GM12878 (cell line): ENCODE results near the gene CD151. TPM values are rescaled to one million over a fixed set of nuclear protein-coding genes. Genes with fewer than 3 reads are reported as not detected.

Experiments used
- ATAC-seq: fragments of 200-7000 bp; cut with Tn5 transposase; 3 replicates; pipeline ENCODE4 v1.9.1; 2020; ENCODE audit warnings: mild to moderate bottlenecking, moderate library complexity
- BruUV-seq: library from RNA; stranded (reverse); fragments of 400-500 nt; replicated peaks from 2 replicates; lab custom pipeline; 2021; lab: Mats Ljungman, UMichigan
- CTCF ChIA-PET: fragments of 300-600 bp; sonication (Branson Sonifier 250); formaldehyde crosslinking; extraction: SDS; loops from one replicate; lab custom pipeline; 2021; ENCODE audit warnings: inconsistent platforms; lab: Yijun Ruan, JAX
- POLR2A ChIA-PET: fragments of 350-600 bp; formaldehyde crosslinking; extraction: SDS; loops from one replicate; lab custom pipeline; 2021; ENCODE audit warnings: inconsistent platforms; lab: Charles Lee
- RAD21 ChIA-PET: fragments of 300-600 bp; sonication (Branson Sonifier 250); formaldehyde crosslinking; loops from one replicate; lab custom pipeline; 2023; ENCODE audit warnings: antibody characterized with exemption; ENCODE audit not compliant: unreplicated experiment; lab: Charles Lee
- SMC1A ChIA-PET: fragments of 300-600 bp; sonication (Branson Sonifier 250); formaldehyde crosslinking; loops from one replicate; lab custom pipeline; 2023; ENCODE audit not compliant: unreplicated experiment, uncharacterized antibody; lab: Charles Lee
- DNase-seq: peaks from one replicate; pipeline ENCODE4 v3.0.0-alpha.2; 2011; ENCODE audit warnings: low read depth, low spot score
- FAIRE-seq: peaks from 3 replicates; lab custom pipeline; 2011; peaks lifted over from hg19 to GRCh38; lab: Jason Lieb, UNC
- H2AFZ ChIP-seq: 2 replicates; pipeline ENCODE4 v1.6.0; 2011; ENCODE audit warnings: low read depth, low read length, control low read depth; ENCODE audit not compliant: control insufficient read depth
- H3K27ac ChIP-seq: 2 replicates; pipeline ENCODE4 v1.5.1; 2011; ENCODE audit warnings: control low read depth; ENCODE audit not compliant: control insufficient read depth, insufficient read depth
- H3K27me3 ChIP-seq, 2 experiments: replicated peaks in 1 of 2; 2 replicates each; pipeline versions ENCODE4 v1.6.0 to v1.6.1; 2011; ENCODE audit warnings: low read length in 1 of 2; ENCODE audit not compliant: control insufficient read depth in 2 of 2, insufficient read depth in 2 of 2
- H3K36me3 ChIP-seq, 2 experiments: 2 replicates each; pipeline ENCODE4 v1.5.1; 2011; ENCODE audit warnings: low read length in 1 of 2; ENCODE audit not compliant: control insufficient read depth in 2 of 2, insufficient read depth in 2 of 2
- H3K4me1 ChIP-seq: 2 replicates; pipeline ENCODE4 v1.6.1; 2011; ENCODE audit warnings: mild to moderate bottlenecking, low read length, moderate library complexity, mixed read lengths; ENCODE audit not compliant: control insufficient read depth, insufficient read depth
- H3K4me2 ChIP-seq: 2 replicates; pipeline ENCODE4 v1.6.0; 2011; ENCODE audit warnings: control low read depth; ENCODE audit not compliant: control insufficient read depth, insufficient read depth
- H3K4me3 ChIP-seq: fragments of 200-600 bp; sonication (generic); 2 replicates; pipeline ENCODE4 v1.5.1; 2016
- H3K79me2 ChIP-seq: 2 replicates; pipeline ENCODE4 v1.6.0; 2011; ENCODE audit warnings: low read length; ENCODE audit not compliant: control insufficient read depth, insufficient read depth
- H3K9ac ChIP-seq: 2 replicates; pipeline ENCODE4 v1.8.0; 2011; ENCODE audit warnings: low read length, control low read depth, mixed read lengths; ENCODE audit not compliant: control insufficient read depth, insufficient read depth
- H3K9me3 ChIP-seq: replicated peaks from 3 replicates; pipeline ENCODE4 v1.5.1; 2011; ENCODE audit warnings: mild to moderate bottlenecking, low read length; ENCODE audit not compliant: control insufficient read depth, insufficient read depth
- H4K20me1 ChIP-seq: 2 replicates; pipeline ENCODE4 v1.6.0; 2011; ENCODE audit not compliant: control insufficient read depth, insufficient read depth
- CBFB ChIP-seq: IDR thresholded peaks from 2 replicates; pipeline ENCODE4 v1.6.1; 2016; ENCODE audit warnings: antibody characterized with exemption, low read depth
- CTCF ChIP-seq, 3 experiments: IDR thresholded peaks in 2 of 3; conservative IDR thresholded peaks in 1 of 3; 2 replicates each; pipeline ENCODE4 v1.5.1; 2011; ENCODE audit warnings: low read depth in 3 of 3, low read length in 3 of 3, mild to moderate bottlenecking in 3 of 3, control low read depth in 2 of 3, moderate library complexity in 2 of 3, inconsistent platforms in 1 of 3, mixed read lengths in 1 of 3; ENCODE audit not compliant: control insufficient read depth in 2 of 3, insufficient read depth in 1 of 3; ENCODE audit errors: extremely low read depth in 1 of 3
- E2F4 ChIP-seq: IDR thresholded peaks from 2 replicates; pipeline ENCODE4 v1.6.1; 2012; ENCODE audit warnings: low read depth, low read length, improper control_type of control experiment
- ESRRA ChIP-seq: IDR thresholded peaks from 2 replicates; pipeline ENCODE4 v1.6.1; 2012; ENCODE audit warnings: mild to moderate bottlenecking, low read length, improper control_type of control experiment
- NR2F1 ChIP-seq: fragments of 450-650 bp; conservative IDR thresholded peaks from 2 replicates; pipeline ENCODE4 v1.6.1; 2017; ENCODE audit warnings: mild to moderate bottlenecking
- SP1 ChIP-seq: IDR thresholded peaks from one replicate; pipeline ENCODE4 v1.6.1; 2011; ENCODE audit warnings: low read depth, low read length
- WRNIP1 ChIP-seq: IDR thresholded peaks from 2 replicates; pipeline ENCODE4 v1.6.1; 2011; ENCODE audit warnings: low read depth, low read length, improper control_type of control experiment, borderline replicate concordance
- WGBS: methylation state at CpG from one replicate; pipeline ENCODE4 v1.1.6; 2016; ENCODE audit warnings: low lambda C conversion rate; ENCODE audit not compliant: insufficient replicate concordance, insufficient coverage; ENCODE audit errors: missing lambda C conversion rate; 5-methylcytosine and 5-hydroxymethylcytosine counted together
- in situ Hi-C: fragments of 300-500 bp; cut with MboI; formaldehyde crosslinking; loops from 9 replicates; pipeline ENCODE4 v1.14.3; 2018; ENCODE audit warnings: mixed read lengths
- intact Hi-C: fragments of 100-400 bp; cut with micrococcal nuclease; formaldehyde crosslinking; loops from one replicate; pipeline ENCODE4 v1.14.2; 2022; ENCODE audit not compliant: unreplicated experiment
- polyA plus RNA-seq, 11 experiments: library from polyadenylated mRNA; depleted of rRNA in 4 of 11; unstranded in 6 of 11; stranded (reverse) in 5 of 11; fragments of >200 nt; fragmentation: Nextera tagmentation in 4 of 11; fragmentation: Illumina TruSeq in 1 of 11; extraction: Ambion mirVana in 4 of 11; extraction: Trizol in 1 of 11; gene quantifications; 1 replicate in 1 of 11; 2 replicates in 10 of 11; pipeline versions ENCODE4 v1.2.1 to v1.2.3, GENCODE V29; 2011 to 2016; ENCODE audit warnings: inconsistent platforms in 2 of 11, missing spikeins in 2 of 11, low read depth in 1 of 11
- total RNA-seq, 4 experiments: library from RNA; depleted of rRNA in 3 of 4; stranded (reverse); fragments of >200 nt in 3 of 4; fragmentation: Illumina TruSeq in 1 of 4; extraction: Trizol in 1 of 4; gene quantifications; 2 replicates each; pipeline versions ENCODE4 v1.2.1 to v1.2.3, GENCODE V29; 2013 to 2021
- TF ChIP-seq, protein P1 (sequence below): fragments of 450-650 bp; IDR thresholded peaks from 2 replicates; pipeline ENCODE4 v1.6.1; 2014; ENCODE audit warnings: mild to moderate bottlenecking
- TF ChIP-seq, protein P2 (sequence below): fragments of 450-650 bp; IDR thresholded peaks from 2 replicates; pipeline ENCODE4 v1.6.1; 2017; ENCODE audit warnings: mild to moderate bottlenecking, moderate library complexity
- TF ChIP-seq, protein P3 (sequence below): fragments of 450-650 bp; IDR thresholded peaks from 2 replicates; pipeline ENCODE4 v1.6.1; 2016; ENCODE audit warnings: mild to moderate bottlenecking

CD151 gene
- total and polyA plus RNA-seq, 10 of the 15 experiments (the other 5 are each of a cell fraction or from before 2014, with no cell fraction given): 0.52 to 41.7 (median 14.7) TPM

- under 1% methylated on average over 32 of the region's 36 CpGs for WGBS
- FAIRE-seq: no peak
- ChIA-PET POLR2A (interaction anchor here (0.8 to 3.3 kb wide), 8 partner anchors 10 to 362 kb away, joined by 3 to 32 read pairs (median 6); partner anchors contain the start of genes CD151, DEAF1, PNPLA2 and TMEM80), CTCF (interaction anchor here (1.2 kb wide), 1 partner anchor 36 kb away, joined by 3 read pairs; no protein-coding TSS in a partner anchor), SMC1A (interaction anchor here (1.9 kb wide), 1 partner anchor 10 kb away, joined by 5 read pairs; the partner anchor contains the start of gene PNPLA2), RAD21 (interaction anchor here (1.1 to 1.7 kb wide), 4 partner anchors 11 to 38 kb away, joined by 3 to 13 read pairs (median 6); partner anchors contain the start of genes PNPLA2 and TSPAN4)
- H3K4me2 ChIP-seq: peak overlapping the region; percentile 88
- H3K36me3 ChIP-seq: peaks cover 8 to 24% of the 10 kb centered on the region in 2 experiments; a peak in 3 of 4 replicates
- no peak for DNase-seq
- peaks cover 48% of the 10 kb centered on the region for H3K79me2 ChIP-seq
- H3K4me3 ChIP-seq: peak overlapping the region; percentile 98
- H3K9ac ChIP-seq: peak overlapping the region; percentile 98
- in situ Hi-C loops (loop anchor here (25.0 kb wide), 1 partner anchor 1579 kb away; the partner anchor contains the start of gene CD81), intact Hi-C loops (loop anchor here (1.0 kb wide), 1 partner anchor 11 kb away; no protein-coding TSS in a partner anchor)
- H3K27ac ChIP-seq: peak overlapping the region; percentile 99
- H3K9me3 ChIP-seq: no peaks in the 10 kb centered on the region
- H3K4me1 ChIP-seq: peaks cover 16% of the 10 kb centered on the region
- H4K20me1 ChIP-seq: peaks cover 5% of the 10 kb centered on the region; the same call in 1 of the 2 replicates
- BruUV-seq: TSS peak; percentile 88
- H3K27me3 ChIP-seq: no peaks in the 10 kb centered on the region
- peak overlapping the region; percentile 100 for H2AFZ ChIP-seq
- ATAC-seq: peak; percentile 26
- TF ChIP-seq, protein P1, sequence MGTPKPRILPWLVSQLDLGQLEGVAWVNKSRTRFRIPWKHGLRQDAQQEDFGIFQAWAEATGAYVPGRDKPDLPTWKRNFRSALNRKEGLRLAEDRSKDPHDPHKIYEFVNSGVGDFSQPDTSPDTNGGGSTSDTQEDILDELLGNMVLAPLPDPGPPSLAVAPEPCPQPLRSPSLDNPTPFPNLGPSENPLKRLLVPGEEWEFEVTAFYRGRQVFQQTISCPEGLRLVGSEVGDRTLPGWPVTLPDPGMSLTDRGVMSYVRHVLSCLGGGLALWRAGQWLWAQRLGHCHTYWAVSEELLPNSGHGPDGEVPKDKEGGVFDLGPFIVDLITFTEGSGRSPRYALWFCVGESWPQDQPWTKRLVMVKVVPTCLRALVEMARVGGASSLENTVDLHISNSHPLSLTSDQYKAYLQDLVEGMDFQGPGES: 0 out of 2 replicates have a peak, but pooled peaks have one; percentile 10
- 0 out of 2 replicates have a peak, but pooled peaks have one; percentile 34 for TF ChIP-seq CBFB
- no peak for TF ChIP-seq E2F4
- peak; percentile 11 to 45 (median 19); a peak in 4 of 6 replicates for TF ChIP-seq CTCF (IDR thresholded peaks at IDR 0.05 in 2 of 3, conservative IDR thresholded peaks at IDR 0.05 in 1 of 3; ENCODE audit: control insufficient read depth in 2 of 3, extremely low read depth in 1 of 3, insufficient read depth in 1 of 3, low read depth in 3 of 3, low read length in 3 of 3)
- TF ChIP-seq WRNIP1: no peak
- TF ChIP-seq, protein P2, sequence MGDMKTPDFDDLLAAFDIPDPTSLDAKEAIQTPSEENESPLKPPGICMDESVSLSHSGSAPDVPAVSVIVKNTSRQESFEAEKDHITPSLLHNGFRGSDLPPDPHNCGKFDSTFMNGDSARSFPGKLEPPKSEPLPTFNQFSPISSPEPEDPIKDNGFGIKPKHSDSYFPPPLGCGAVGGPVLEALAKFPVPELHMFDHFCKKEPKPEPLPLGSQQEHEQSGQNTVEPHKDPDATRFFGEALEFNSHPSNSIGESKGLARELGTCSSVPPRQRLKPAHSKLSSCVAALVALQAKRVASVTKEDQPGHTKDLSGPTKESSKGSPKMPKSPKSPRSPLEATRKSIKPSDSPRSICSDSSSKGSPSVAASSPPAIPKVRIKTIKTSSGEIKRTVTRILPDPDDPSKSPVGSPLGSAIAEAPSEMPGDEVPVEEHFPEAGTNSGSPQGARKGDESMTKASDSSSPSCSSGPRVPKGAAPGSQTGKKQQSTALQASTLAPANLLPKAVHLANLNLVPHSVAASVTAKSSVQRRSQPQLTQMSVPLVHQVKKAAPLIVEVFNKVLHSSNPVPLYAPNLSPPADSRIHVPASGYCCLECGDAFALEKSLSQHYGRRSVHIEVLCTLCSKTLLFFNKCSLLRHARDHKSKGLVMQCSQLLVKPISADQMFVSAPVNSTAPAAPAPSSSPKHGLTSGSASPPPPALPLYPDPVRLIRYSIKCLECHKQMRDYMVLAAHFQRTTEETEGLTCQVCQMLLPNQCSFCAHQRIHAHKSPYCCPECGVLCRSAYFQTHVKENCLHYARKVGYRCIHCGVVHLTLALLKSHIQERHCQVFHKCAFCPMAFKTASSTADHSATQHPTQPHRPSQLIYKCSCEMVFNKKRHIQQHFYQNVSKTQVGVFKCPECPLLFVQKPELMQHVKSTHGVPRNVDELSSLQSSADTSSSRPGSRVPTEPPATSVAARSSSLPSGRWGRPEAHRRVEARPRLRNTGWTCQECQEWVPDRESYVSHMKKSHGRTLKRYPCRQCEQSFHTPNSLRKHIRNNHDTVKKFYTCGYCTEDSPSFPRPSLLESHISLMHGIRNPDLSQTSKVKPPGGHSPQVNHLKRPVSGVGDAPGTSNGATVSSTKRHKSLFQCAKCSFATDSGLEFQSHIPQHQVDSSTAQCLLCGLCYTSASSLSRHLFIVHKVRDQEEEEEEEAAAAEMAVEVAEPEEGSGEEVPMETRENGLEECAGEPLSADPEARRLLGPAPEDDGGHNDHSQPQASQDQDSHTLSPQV: no peak
- no peak for TF ChIP-seq SP1
- TF ChIP-seq NR2F1: 0 out of 2 replicates have a peak, but pooled peaks have one; percentile 27
- TF ChIP-seq, protein P3, sequence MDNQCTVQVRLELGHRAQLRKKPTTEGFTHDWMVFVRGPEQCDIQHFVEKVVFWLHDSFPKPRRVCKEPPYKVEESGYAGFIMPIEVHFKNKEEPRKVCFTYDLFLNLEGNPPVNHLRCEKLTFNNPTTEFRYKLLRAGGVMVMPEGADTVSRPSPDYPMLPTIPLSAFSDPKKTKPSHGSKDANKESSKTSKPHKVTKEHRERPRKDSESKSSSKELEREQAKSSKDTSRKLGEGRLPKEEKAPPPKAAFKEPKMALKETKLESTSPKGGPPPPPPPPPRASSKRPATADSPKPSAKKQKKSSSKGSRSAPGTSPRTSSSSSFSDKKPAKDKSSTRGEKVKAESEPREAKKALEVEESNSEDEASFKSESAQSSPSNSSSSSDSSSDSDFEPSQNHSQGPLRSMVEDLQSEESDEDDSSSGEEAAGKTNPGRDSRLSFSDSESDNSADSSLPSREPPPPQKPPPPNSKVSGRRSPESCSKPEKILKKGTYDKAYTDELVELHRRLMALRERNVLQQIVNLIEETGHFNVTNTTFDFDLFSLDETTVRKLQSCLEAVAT: peak; percentile 48; the same call in 1 of the 2 replicates
- no peak for TF ChIP-seq ESRRA
Observed at GRCh38 chr11:808427-809286, 24.1 kb upstream of the CD151 start.
